Measurements from ENCODE around the gene PCDHGB2.

Gene PCDHGB2

GRCh38 chr5:141330299-141331080 is 29.3 kb upstream of the PCDHGB2 start, which contains the start of gene PCDHGA1:
Gene PCDHGA1 (plus strand): TSS chr5:141330514.
- TF ChIP-seq POLR2AphosphoS5 (IDR thresholded peaks at IDR 0.05; ENCODE audit: low read depth, low read length) = no peak
- no peak for TF ChIP-seq FOXP2 (optimal IDR thresholded peaks at IDR 0.05; ENCODE audit: borderline replicate concordance, extremely low read depth, extremely low read length, insufficient read depth)
- no peak for TF ChIP-seq SIN3A (IDR thresholded peaks at IDR 0.05; ENCODE audit: borderline replicate concordance, insufficient read depth, low read length)
- TF ChIP-seq REST (IDR thresholded peaks at IDR 0.05; ENCODE audit: insufficient read depth in 1 of 2, low read depth in 2 of 2, low read length in 2 of 2) = no peak
- TF ChIP-seq TAF1 (IDR thresholded peaks at IDR 0.05; ENCODE audit: borderline replicate concordance, insufficient read depth, low read length) = no peak

- TF ChIP-seq SIN3A (IDR thresholded peaks at IDR 0.05; ENCODE audit: borderline replicate concordance, insufficient read depth, low read length) = no peak
- TF ChIP-seq POLR2AphosphoS5 (IDR thresholded peaks at IDR 0.05; ENCODE audit: low read depth, low read length) = no peak
- TF ChIP-seq REST (IDR thresholded peaks at IDR 0.05; ENCODE audit: insufficient read depth in 1 of 2, low read depth in 2 of 2, low read length in 2 of 2) = no peak
- TF ChIP-seq TAF1 (IDR thresholded peaks at IDR 0.05; ENCODE audit: borderline replicate concordance, insufficient read depth, low read length) = no peak
- no peak for TF ChIP-seq FOXP2 (optimal IDR thresholded peaks at IDR 0.05; ENCODE audit: borderline replicate concordance, extremely low read depth, extremely low read length, insufficient read depth)
Measured at GRCh38 chr5:141338538-141339306, 21.1 kb upstream of the PCDHGB2 start, which contains the start of gene PCDHGA2. Gene PCDHGA2 (plus strand): TSS chr5:141338760.

GRCh38 chr5:141342773-141343172 is 17.0 kb upstream of the PCDHGB2 start:
- TF ChIP-seq FOXP2 (optimal IDR thresholded peaks at IDR 0.05; ENCODE audit: borderline replicate concordance, extremely low read depth, extremely low read length, insufficient read depth) = no peak
- TF ChIP-seq REST (IDR thresholded peaks at IDR 0.05; ENCODE audit: insufficient read depth in 1 of 2, low read depth in 2 of 2, low read length in 2 of 2) = no peak
- TF ChIP-seq SIN3A (IDR thresholded peaks at IDR 0.05; ENCODE audit: borderline replicate concordance, insufficient read depth, low read length) = no peak
- TF ChIP-seq POLR2AphosphoS5 (IDR thresholded peaks at IDR 0.05; ENCODE audit: low read depth, low read length) = no peak
- no peak for TF ChIP-seq TAF1 (IDR thresholded peaks at IDR 0.05; ENCODE audit: borderline replicate concordance, insufficient read depth, low read length)

- TF ChIP-seq REST (IDR thresholded peaks at IDR 0.05; ENCODE audit: insufficient read depth in 1 of 2, low read depth in 2 of 2, low read length in 2 of 2) = no peak
- no peak for TF ChIP-seq POLR2AphosphoS5 (IDR thresholded peaks at IDR 0.05; ENCODE audit: low read depth, low read length)
- TF ChIP-seq TAF1 (IDR thresholded peaks at IDR 0.05; ENCODE audit: borderline replicate concordance, insufficient read depth, low read length) = no peak
- TF ChIP-seq FOXP2 (optimal IDR thresholded peaks at IDR 0.05; ENCODE audit: borderline replicate concordance, extremely low read depth, extremely low read length, insufficient read depth) = no peak
- no peak for TF ChIP-seq SIN3A (IDR thresholded peaks at IDR 0.05; ENCODE audit: borderline replicate concordance, insufficient read depth, low read length)
Measured at GRCh38 chr5:141343242-141343952, 16.4 kb upstream of the PCDHGB2 start, which contains the start of gene PCDHGA3. Gene PCDHGA3 (plus strand): TSS chr5:141343829. CDS start chr5:141344034, 205 bp downstream.
